ELR (cell line): ENCODE measurements around the gene CELA3A.
A peak's percentile ranks its signal among the peaks of the same experiment; 100 is the strongest.

Experiments used
- DNase-seq: peaks from one replicate; pipeline ENCODE4 v3.0.0-alpha.2; 2015; ENCODE audit warnings: low read depth

Gene CELA3A

GRCh38 chr1:22050330-22050729 is 48.9 kb downstream of the CELA3A start:
- DNase-seq = no peak

- no peak for DNase-seq
Measured at GRCh38 chr1:22051607-22052114, 50.2 kb downstream of the CELA3A start.

GRCh38 chr1:22052115-22053016 is 50.9 kb downstream of the CELA3A start, which contains the start of gene CDC42:
TSS of gene CDC42 (plus strand) at chr1:22052709. CDS start at chr1:22078479, 25,770 bp downstream.
- DNase-seq = peak; percentile 95

DNA sequence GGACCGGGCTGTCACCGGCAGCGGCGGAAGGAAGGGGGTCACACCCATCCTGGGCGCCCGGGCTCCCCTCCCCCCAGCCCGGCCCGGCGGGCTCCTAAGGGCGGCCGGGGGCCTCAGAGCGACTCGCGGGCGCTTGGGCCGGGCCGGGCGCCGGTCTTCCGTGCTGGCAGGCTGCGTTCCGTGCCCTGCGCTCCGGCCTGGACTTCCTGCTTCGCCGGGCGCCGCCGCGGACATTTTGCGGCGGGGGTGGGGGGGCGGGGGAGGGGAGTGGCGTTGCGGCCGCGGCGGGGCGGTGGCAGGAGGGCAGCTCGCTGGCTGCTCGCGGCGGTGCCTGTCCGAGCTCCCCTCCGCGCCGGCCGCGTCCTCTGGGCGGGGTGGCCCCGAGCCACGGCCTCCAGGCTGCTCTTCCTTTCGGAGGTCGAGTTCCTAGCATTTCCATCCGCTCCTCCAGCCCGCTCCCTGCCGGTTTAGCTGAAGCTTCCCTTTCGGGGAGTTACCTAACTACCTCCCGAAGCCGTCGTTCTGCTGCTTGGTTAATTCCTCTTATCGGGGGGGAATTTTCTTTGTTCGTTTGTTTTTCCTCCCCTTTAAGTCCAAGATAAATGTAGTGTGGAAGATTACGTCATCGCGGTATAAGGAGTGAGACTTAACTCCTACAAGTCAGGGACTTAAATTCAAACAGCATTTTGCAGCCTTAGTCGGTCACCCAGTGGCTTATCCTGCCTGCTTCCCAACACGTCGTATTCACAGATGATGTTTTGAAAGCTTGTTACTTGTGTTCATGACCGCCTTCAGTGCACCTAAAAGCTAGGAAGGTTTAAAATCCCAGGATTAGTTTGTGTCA is 51.8 kb downstream of the CELA3A start:
- DNase-seq = peak; percentile 72

DNA sequence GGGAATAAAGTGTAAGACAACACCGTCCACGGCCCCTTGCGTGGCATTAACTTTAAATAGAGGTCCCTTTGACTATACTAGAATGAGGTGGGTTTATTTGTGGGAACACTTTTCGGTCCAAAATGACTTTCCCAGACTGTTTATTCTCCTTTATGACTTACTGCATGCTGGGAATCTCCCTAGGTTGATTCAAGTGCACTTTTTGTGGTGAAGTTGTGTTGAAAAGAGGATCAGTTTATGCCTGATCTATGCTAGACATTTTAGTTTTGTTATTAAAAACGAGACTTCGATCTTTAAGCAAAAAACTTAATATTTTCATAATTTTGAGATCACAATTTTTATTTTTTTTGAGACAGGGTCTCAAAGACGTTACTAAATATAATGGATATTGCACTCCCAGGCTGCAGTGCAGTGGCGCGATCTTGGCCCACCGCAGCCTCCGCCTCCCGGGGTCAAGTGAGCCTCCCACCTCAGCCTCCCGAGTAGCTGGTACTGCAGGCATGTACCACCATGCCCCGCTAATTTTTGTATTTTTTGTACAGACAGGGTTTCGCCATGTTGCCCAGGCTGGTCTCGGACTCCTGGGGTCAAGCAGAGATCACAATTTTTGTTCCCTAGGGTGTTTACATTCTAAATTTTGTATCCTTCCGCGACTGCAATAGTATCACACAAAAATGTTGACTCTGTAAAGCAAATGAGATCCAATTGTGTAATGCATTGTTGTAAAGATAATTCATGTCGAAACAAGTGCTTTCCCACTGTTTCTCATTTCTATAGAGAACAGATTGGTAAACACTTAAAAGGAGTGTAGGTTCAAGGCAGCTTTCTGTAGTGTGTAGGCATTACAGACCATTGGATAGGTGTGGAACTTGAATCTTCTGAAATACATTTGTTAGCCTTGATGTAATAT is 52.7 kb downstream of the CELA3A start:
- DNase-seq = peak; percentile 5

- DNase-seq = no peak
Measured at GRCh38 chr1:22055463-22055862, 54.0 kb downstream of the CELA3A start.

GRCh38 chr1:22056043-22056442 is 54.6 kb downstream of the CELA3A start:
- DNase-seq = no peak

- DNase-seq = no peak
Measured at GRCh38 chr1:22056936-22057335, 55.5 kb downstream of the CELA3A start.

DNA sequence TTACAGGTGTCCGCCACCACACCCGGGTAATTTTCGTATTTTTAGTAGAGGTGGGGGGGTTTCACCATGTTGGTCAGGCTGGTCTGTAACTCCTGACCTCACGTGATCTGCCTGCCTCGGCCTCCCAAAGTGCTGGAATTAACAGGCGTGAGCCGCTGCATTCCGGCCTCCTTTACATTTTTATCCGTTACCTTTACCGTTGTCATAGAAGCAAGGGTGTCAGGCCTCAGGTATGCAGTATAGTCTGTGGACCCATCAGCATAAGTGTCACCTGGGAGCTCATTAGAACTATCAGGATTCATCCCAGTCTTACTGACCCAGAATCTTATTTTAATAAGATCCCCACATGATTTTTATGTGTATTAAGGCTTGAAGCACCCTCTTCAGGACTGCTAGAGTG is 56.4 kb downstream of the CELA3A start:
- DNase-seq = no peak
